Ascending aorta (tissue), 2 donors: ENCODE results near the gene SFSWAP. TPM values are rescaled to one million over a fixed set of nuclear protein-coding genes. Genes with fewer than 3 reads are reported as not detected.

Experiments
- DNase-seq, 2 donors: peaks; one replicate each; pipeline ENCODE4 v3.0.0-alpha.2; 2019; ENCODE audit warnings: low spot score in 2 of 2
- H3K27ac ChIP-seq, 2 donors: fragments of 200-600 bp; sonication (generic); one replicate each; pipeline ENCODE4 v1.5.1; 2016 to 2017; ENCODE audit warnings: mild to moderate bottlenecking in 1 of 2
- H3K27me3 ChIP-seq: fragments of 200-600 bp; sonication (generic); one replicate; pipeline ENCODE4 v1.5.1; 2017
- H3K36me3 ChIP-seq, 2 donors: fragments of 200-600 bp; sonication (generic); one replicate each; pipeline ENCODE4 v1.5.1; 2016
- H3K4me1 ChIP-seq, 2 donors: fragments of 200-600 bp; sonication (generic); one replicate each; pipeline ENCODE4 v1.5.1; 2016 to 2017; ENCODE audit warnings: mild to moderate bottlenecking in 1 of 2
- H3K4me3 ChIP-seq, 2 donors: fragments of 200-600 bp; sonication (generic); one replicate each; pipeline ENCODE4 v1.5.1; 2016 to 2017; ENCODE audit warnings: mild to moderate bottlenecking in 1 of 2
- H3K9me3 ChIP-seq, 2 donors: fragments of 200-600 bp; sonication (generic); one replicate each; pipeline ENCODE4 v1.5.1; 2016
- intact Hi-C: fragments of 100-400 bp; cut with DNase I; formaldehyde crosslinking; loops from one replicate; pipeline ENCODE4 v1.15.1; 2023
- total RNA-seq: library from RNA; depleted of rRNA; stranded (reverse); fragments of >200 nt; gene quantifications from one replicate; pipeline ENCODE4 v1.1.0, GENCODE V29; 2016
- TF ChIP-seq, protein P1 (sequence below), 3 experiments: fragments of 200-600 bp in 2 of 3; fragments of 450-650 bp in 1 of 3; sonication (generic) in 2 of 3; IDR thresholded peaks; one replicate each; pipeline ENCODE4 v1.5.1; 2016 to 2019; ENCODE audit warnings: antibody characterized with exemption in 3 of 3, mild to moderate bottlenecking in 1 of 3, moderate library complexity in 1 of 3

SFSWAP gene
- total RNA-seq, 1 donor from 2014 or later = 15.8 TPM

DNA sequence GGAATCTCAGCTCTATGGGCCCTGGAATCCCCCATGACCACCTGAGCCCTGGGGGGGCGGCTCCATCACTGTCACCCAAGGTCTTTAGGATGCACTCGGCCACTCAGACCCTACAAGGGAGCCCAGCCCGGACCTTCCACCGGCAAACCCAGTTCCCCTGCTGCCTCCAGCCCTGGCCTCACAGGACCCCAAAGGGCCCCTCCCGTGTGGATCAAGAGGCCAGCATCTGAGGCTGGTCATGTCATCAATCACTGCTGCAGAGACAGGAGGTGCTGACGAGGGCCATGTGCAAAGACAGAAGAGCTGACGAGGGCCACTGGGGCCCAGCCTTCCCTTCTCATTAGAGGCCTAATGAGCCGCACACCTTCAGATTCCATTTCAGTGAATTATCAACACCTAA is 39.0 kb upstream of the SFSWAP start:
- Histone ChIP-seq H3K27ac (no peak overlapping the region), H3K36me3 (no peaks in the 10 kb centered on the region), H3K4me1 (no peaks in the 10 kb centered on the region), H3K27me3 (no peaks in the 10 kb centered on the region), H3K4me3 (no peak overlapping the region), H3K9me3 (peaks cover 0 to 4% of the 10 kb centered on the region in 2 donors)
- peak in 1 of 2 donors; percentile 48 for DNase-seq
- intact Hi-C loops = no loop called here
- TF ChIP-seq, protein P1, sequence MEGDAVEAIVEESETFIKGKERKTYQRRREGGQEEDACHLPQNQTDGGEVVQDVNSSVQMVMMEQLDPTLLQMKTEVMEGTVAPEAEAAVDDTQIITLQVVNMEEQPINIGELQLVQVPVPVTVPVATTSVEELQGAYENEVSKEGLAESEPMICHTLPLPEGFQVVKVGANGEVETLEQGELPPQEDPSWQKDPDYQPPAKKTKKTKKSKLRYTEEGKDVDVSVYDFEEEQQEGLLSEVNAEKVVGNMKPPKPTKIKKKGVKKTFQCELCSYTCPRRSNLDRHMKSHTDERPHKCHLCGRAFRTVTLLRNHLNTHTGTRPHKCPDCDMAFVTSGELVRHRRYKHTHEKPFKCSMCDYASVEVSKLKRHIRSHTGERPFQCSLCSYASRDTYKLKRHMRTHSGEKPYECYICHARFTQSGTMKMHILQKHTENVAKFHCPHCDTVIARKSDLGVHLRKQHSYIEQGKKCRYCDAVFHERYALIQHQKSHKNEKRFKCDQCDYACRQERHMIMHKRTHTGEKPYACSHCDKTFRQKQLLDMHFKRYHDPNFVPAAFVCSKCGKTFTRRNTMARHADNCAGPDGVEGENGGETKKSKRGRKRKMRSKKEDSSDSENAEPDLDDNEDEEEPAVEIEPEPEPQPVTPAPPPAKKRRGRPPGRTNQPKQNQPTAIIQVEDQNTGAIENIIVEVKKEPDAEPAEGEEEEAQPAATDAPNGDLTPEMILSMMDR (IDR thresholded peaks at IDR 0.05) = no peak

DNA sequence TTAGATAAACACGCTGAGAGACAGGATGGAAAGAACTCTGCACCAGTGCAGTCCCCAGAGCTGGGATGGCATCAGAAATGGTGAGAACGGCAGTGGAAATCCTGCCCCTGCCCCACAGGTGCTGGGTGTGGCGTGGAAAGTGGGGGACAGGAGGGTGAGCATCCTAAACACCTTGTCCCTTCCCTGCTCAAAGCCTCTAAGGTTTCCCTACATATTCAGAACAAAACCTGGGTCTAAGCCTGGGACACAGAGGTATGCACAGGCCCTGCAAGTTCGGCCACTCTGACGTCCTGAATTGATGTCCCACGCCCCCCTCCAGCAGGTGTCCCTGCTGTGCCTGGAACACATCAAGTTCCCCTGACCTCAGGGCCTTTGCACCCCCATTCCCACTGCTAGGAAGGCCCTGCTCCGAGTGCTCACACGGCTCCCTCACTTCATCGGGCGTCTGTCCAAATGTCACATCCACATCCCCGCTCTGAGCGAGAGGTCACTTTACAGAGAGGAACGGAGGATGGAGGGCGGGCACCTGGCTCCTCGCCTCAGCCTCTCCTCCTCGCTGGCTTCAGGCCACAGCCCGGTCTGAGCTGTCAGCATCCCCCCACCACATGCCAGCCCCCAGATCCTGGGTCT is 38.5 kb upstream of the SFSWAP start:
- Histone ChIP-seq H3K4me3 (no peak overlapping the region), H3K9me3 (peaks cover 0 to 4% of the 10 kb centered on the region in 2 donors), H3K27ac (no peak overlapping the region), H3K27me3 (no peaks in the 10 kb centered on the region), H3K36me3 (no peaks in the 10 kb centered on the region), H3K4me1 (no peaks in the 10 kb centered on the region)
- peak in 1 of 2 donors; percentile 34 for DNase-seq
- TF ChIP-seq, protein P1 (IDR thresholded peaks at IDR 0.05) = no peak
- intact Hi-C loops = no loop called here

DNA sequence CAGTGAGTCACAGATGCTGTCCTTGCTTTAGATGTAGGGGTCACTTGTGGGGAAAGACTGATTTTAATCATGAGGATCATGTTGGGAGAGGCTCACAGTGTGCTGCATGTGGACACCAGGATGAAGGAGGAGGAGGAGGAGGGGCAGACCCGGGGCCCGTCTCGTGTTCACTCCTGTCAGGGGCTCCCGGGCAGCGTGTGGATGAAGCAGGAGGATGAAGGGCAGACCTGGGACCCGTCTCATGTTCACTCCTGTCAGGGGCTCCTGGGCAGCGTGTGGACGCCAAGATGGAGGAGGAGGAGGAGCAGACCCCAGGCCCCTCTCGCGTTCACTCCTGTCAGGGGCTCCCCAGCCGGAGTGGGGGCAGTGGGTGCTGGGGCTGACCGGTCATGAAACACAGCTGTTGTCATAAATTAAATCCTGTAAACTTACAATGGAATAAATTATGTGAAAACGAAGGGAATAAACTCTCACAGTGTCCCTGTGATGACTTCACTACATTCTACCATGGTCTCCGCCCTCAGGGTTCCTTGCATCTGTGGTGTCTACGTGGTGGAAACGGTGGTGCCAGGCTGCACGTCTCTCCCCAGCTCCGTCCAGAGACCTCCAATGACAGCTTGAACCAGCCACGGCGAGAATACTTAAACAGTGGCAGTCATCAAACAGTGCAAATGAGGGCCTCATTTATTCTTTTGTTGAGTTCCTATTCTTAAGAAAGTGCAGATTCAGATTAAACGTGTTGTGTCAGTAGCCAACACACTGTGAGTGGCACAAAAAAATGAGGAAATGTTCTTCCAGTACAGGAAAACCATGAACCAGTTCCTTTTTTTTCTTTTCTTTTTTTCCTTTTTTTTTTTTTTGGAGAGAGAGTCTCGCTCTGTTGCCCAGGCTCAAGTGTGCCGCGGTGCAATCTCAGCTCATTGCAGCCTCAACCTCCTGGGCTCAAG is 37.7 kb upstream of the SFSWAP start:
- H3K36me3 ChIP-seq = no peaks in the 10 kb centered on the region
- no peaks in the 10 kb centered on the region for H3K4me1 ChIP-seq
- no peak overlapping the region for H3K4me3 ChIP-seq
- intact Hi-C loops = no loop called here
- no peak overlapping the region for H3K27ac ChIP-seq
- TF ChIP-seq, protein P1 (IDR thresholded peaks at IDR 0.05) = no peak
- peaks cover 0 to 4% of the 10 kb centered on the region in 2 donors for H3K9me3 ChIP-seq
- peak in 1 of 2 donors; percentile 35 for DNase-seq
- no peaks in the 10 kb centered on the region for H3K27me3 ChIP-seq

DNA sequence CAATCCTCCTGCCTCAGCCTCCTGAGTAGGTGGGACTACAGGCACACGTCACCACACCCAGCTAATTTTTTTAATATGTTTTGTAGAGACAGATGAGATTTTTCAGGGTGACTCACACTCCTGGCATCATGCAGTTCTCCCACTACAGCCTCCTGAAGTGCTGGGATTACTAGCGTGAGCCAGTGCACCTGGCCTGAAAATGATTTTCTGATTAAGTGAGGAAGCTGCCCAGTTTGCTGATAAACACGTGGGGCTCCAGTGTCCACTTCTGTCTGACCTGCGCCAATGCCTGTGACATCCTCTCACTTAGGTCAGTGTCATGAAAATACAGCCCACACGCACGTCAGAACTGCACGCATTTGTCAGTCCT is 37.0 kb upstream of the SFSWAP start:
- intact Hi-C loops = no loop called here
- Histone ChIP-seq H3K36me3 (no peaks in the 10 kb centered on the region), H3K27me3 (no peaks in the 10 kb centered on the region), H3K9me3 (peaks cover 0 to 4% of the 10 kb centered on the region in 2 donors), H3K27ac (no peak overlapping the region), H3K4me3 (no peak overlapping the region), H3K4me1 (no peaks in the 10 kb centered on the region)
- TF ChIP-seq, protein P1 (IDR thresholded peaks at IDR 0.05) = no peak
- peak in 1 of 2 donors; percentile 27 for DNase-seq

DNA sequence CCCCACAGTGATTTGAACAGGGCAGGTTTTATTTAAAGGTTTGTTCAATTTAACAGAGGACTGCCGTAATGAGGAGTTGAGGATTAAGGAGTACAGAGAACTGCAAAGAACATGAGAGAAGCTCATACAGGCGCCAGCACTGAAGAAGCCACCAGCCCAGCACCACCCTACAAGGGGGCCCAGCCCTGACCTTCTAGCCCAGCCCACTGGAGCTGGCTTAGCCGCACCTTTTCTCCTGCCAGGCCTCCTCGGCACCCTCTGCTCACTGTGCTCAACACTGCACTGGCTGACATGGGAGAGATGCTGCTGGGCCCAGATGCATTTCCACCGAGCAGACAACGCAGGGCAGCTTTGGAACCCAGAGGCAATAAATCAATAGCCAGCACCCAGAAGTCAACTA is 36.5 kb upstream of the SFSWAP start:
- DNase-seq = peak in 1 of 2 donors; percentile 39
- Histone ChIP-seq H3K36me3 (no peaks in the 10 kb centered on the region), H3K4me3 (no peak overlapping the region), H3K4me1 (no peaks in the 10 kb centered on the region), H3K27me3 (no peaks in the 10 kb centered on the region), H3K9me3 (peaks cover 0 to 4% of the 10 kb centered on the region in 2 donors), H3K27ac (no peak overlapping the region)
- intact Hi-C loops = no loop called here
- TF ChIP-seq, protein P1 (IDR thresholded peaks at IDR 0.05) = no peak
